Mesothelial cell of epicardium (in vitro differentiated cells): ENCODE results near the gene JUP. TPM values are rescaled to one million over a fixed set of nuclear protein-coding genes. Genes with fewer than 3 reads are reported as not detected.
A peak's percentile ranks its signal among the peaks of the same experiment; 100 is the strongest.

Source experiments
- DNase-seq, 2 experiments: peaks; one replicate each; pipeline ENCODE4 v3.0.0; 2021; ENCODE audit warnings: low spot score in 2 of 2; ENCODE audit not compliant: unreplicated experiment in 2 of 2
- H3K27ac Mint-ChIP-seq: 2 replicates; pipeline ENCODE4 v1.8.0; 2021; ENCODE audit warnings: mixed read lengths
- H3K27me3 Mint-ChIP-seq: 2 replicates; pipeline ENCODE4 v1.8.0; 2021; ENCODE audit warnings: low read depth, mixed read lengths
- H3K36me3 Mint-ChIP-seq: 2 replicates; pipeline ENCODE4 v1.8.0; 2021; ENCODE audit warnings: mixed read lengths
- H3K4me1 Mint-ChIP-seq: 2 replicates; pipeline ENCODE4 v1.8.0; 2021; ENCODE audit warnings: mixed read lengths
- H3K4me3 Mint-ChIP-seq: 2 replicates; pipeline ENCODE4 v1.8.0; 2021; ENCODE audit warnings: mild to moderate bottlenecking, moderate library complexity, mixed read lengths
- H3K9me3 Mint-ChIP-seq: 2 replicates; pipeline ENCODE4 v1.8.0; 2021; ENCODE audit warnings: mixed read lengths
- CTCF ChIP-seq: fragments of 200-600 bp; sonication (generic); IDR thresholded peaks from one replicate; pipeline ENCODE4 v1.5.0; 2021; ENCODE audit warnings: antibody characterized with exemption; ENCODE audit not compliant: unreplicated experiment
- total RNA-seq: library from RNA; stranded (reverse); gene quantifications from 3 replicates; pipeline ENCODE4 v1.2.1, GENCODE V29; 2021

JUP gene
- total RNA-seq, 1 donor from 2014 or later: 205 TPM

DNA sequence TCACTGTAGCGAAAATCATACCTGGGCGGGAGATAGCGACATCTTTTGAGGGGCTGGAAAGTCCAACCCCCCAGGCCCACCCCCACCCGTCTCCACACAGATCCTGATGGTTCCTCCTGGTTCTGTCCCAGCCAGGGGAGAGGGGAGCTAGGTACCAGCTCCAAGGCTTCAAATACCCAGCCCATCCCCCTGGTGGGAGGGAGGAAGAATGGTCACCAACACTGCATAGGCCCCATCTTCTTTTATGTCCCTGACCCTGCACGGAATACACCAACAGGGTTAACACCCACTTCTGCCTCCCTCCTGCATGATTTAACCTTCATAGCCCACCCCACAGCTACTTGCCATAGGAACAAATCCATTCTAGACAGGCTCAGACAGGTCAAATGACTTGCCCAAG lies 61.4 kb downstream of the JUP start:
- DNase-seq: no peak
- Mint-ChIP-seq H3K4me1 (peaks cover 4% of the 10 kb centered on the region), H3K27ac (no peak overlapping the region), H3K4me3 (no peak overlapping the region), H3K36me3 (no peaks in the 10 kb centered on the region), H3K9me3 (no peaks in the 10 kb centered on the region), H3K27me3 (peaks cover 2% of the 10 kb centered on the region)
- no peak for TF ChIP-seq CTCF

GRCh38 chr17:41724476-41725050 lies 61.9 kb downstream of the JUP start:
- Mint-ChIP-seq H3K27ac (no peak overlapping the region), H3K4me3 (no peak overlapping the region), H3K4me1 (peaks cover 4% of the 10 kb centered on the region), H3K36me3 (no peaks in the 10 kb centered on the region), H3K9me3 (no peaks in the 10 kb centered on the region), H3K27me3 (no peaks in the 10 kb centered on the region)
- DNase-seq: no peak
- no peak for TF ChIP-seq CTCF

DNA sequence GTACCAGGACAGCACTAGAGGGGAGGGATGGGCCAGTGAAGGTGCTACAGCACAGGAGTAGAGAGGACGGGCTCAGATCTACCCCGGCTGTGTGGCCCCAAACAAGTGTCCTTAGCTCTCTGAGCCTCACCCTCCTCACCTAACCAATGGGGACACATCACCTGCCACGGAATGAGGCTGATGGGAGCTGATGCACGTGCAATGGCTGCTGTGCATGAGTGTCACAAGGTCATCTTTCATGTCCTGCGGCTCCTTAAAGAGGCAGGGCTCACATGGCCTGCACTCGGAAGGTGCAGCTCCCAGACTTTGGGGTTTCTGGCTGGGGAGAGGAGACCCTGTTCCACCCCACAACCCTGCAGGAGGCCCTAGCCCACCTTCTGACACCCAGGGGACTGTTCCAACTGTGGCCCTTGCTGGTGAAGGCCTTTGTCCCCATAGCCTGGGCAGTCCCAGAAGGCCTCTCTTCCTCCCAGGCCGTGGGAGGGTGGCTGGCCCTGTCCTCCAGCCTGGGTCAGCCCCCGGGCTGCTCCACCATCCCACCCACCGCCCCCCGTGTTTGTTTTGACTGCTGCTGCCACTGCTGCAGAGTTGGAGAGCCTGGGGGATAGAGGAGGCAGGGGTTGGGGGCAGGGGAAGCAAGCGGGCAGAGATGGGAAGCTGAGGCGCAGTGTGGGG lies 62.6 kb downstream of the JUP start:
- Mint-ChIP-seq H3K27me3 (no peaks in the 10 kb centered on the region), H3K36me3 (no peaks in the 10 kb centered on the region), H3K9me3 (no peaks in the 10 kb centered on the region), H3K27ac (no peak overlapping the region), H3K4me3 (no peak overlapping the region), H3K4me1 (peaks cover 4% of the 10 kb centered on the region)
- no peak for TF ChIP-seq CTCF
- DNase-seq: no peak

DNA sequence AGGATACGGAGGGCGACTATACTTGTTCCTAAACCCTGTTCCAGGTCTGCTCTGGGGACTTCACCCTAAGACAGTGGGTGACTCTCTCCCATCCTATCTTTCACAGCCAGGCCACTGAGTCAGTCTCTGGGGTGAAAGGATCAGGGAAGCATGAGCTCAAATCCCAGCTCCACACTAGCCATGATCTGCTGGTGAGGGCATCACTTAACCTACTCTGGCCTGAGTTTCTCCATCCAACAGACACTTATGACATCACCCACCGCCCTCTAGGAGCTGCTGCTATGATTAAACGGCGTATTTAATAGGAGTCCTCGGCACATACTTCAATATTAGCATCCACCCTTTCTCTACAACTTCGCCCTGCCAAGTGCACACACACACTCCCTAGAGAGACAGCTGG lies 64.3 kb downstream of the JUP start:
- Mint-ChIP-seq H3K27ac (no peak overlapping the region), H3K4me3 (no peak overlapping the region), H3K27me3 (no peaks in the 10 kb centered on the region), H3K9me3 (no peaks in the 10 kb centered on the region), H3K36me3 (no peaks in the 10 kb centered on the region), H3K4me1 (peaks cover 11% of the 10 kb centered on the region)
- no peak for TF ChIP-seq CTCF
- no peak for DNase-seq

DNA sequence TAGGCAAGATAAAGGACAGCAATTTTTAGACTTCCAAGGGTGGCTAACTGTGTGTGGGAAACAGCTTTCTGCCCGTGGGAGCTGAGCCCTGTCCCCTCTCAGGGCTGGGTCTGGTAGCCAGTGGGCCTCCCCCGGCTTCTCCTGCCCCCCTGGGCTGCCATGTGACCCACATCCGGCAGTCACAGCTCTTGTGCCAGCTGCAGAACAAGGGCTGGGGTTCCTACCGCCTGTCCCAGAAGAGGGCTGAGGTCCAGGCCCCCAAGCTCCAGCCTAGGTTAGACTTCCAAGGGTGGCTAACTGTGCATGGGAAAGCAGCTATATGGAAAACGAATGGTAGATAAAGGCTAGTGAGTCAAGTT lies 68.2 kb downstream of the JUP start:
- no peak for TF ChIP-seq CTCF
- Mint-ChIP-seq H3K36me3 (no peaks in the 10 kb centered on the region), H3K4me1 (peaks cover 7% of the 10 kb centered on the region), H3K27ac (peak overlapping the region; percentile 44), H3K27me3 (no peaks in the 10 kb centered on the region), H3K4me3 (no peak overlapping the region), H3K9me3 (no peaks in the 10 kb centered on the region)
- no peak for DNase-seq
